Heart right ventricle (tissue), 16 donors: ENCODE results near the gene NFYB. TPM values are rescaled to one million over a fixed set of nuclear protein-coding genes. Genes with fewer than 3 reads are reported as not detected.
A peak's percentile ranks its signal among the peaks of the same experiment; 100 is the strongest.

Experiments used
- ATAC-seq, 8 donors: fragments of 200-7000 bp; cut with Tn5 transposase; one replicate each; pipeline ENCODE4 v1.9.1; 2020; ENCODE audit warnings: mild to moderate bottlenecking in 8 of 8, moderate library complexity in 8 of 8, moderate number of reproducible peaks in 1 of 8
- DNase-seq, 2 donors: peaks; one replicate each; pipeline ENCODE4 v3.0.0-alpha.2; 2020
- H3K27ac ChIP-seq, 10 donors: fragments of 200-600 bp; sonication (generic) in 2 of 10; one replicate each; pipeline versions ENCODE4 v1.5.0 to v1.8.0; 2020 to 2022; ENCODE audit warnings: mild to moderate bottlenecking in 3 of 10
- H3K27me3 ChIP-seq, 7 donors: fragments of 200-600 bp; one replicate each; pipeline ENCODE4 v1.8.0; 2021 to 2022; ENCODE audit warnings: mild to moderate bottlenecking in 2 of 7
- H3K36me3 ChIP-seq, 9 donors: fragments of 200-600 bp; sonication (generic) in 1 of 9; one replicate each; pipeline versions ENCODE4 v1.5.0 to v1.8.0; 2020 to 2022; ENCODE audit warnings: mild to moderate bottlenecking in 2 of 9
- H3K4me1 ChIP-seq, 9 donors: fragments of 200-600 bp; sonication (generic) in 1 of 9; one replicate each; pipeline versions ENCODE4 v1.5.0 to v1.8.0; 2020 to 2022; ENCODE audit warnings: mild to moderate bottlenecking in 4 of 9
- H3K4me3 ChIP-seq, 10 donors: fragments of 200-600 bp; sonication (generic) in 2 of 10; one replicate each; pipeline versions ENCODE4 v1.5.0 to v1.8.0; 2020 to 2022; ENCODE audit warnings: mild to moderate bottlenecking in 7 of 10, moderate library complexity in 2 of 10
- H3K9me3 ChIP-seq, 11 donors: fragments of 200-600 bp in 10 of 11; sonication (generic) in 2 of 11; one replicate each; pipeline versions ENCODE4 v1.5.0 to v1.8.0; 2013 to 2022; ENCODE audit warnings: mild to moderate bottlenecking in 2 of 11, control low read depth in 1 of 11, moderate library complexity in 1 of 11
- WGBS, 2 donors: extraction: QIAGEN DNeasy Blood & Tissue Kit; methylation state at CpG; one replicate each; pipeline ENCODE4 v1.1.7; 2013; ENCODE audit warnings: inconsistent platforms in 1 of 2; 5-methylcytosine and 5-hydroxymethylcytosine counted together
- intact Hi-C, 10 donors: fragments of 100-400 bp; cut with DNase I; formaldehyde crosslinking; loops; one replicate each; pipeline versions ENCODE4 v1.11.1 to v1.14.2; 2022
- polyA plus RNA-seq, 2 donors: library from polyadenylated mRNA; stranded (reverse); fragments of 200-250 nt; gene quantifications; one replicate each; pipeline ENCODE4 v1.2.3, GENCODE V29; 2013
- total RNA-seq, 10 donors: library from RNA; stranded (reverse); fragmentation: NEBNext Ultra II Directional in 3 of 10; extraction: Animal tissue kit (Norgen Biotek cat#: 25700) in 3 of 10; gene quantifications; one replicate each; pipeline versions ENCODE4 v1.2.1 to v1.2.4, GENCODE V29; 2021 to 2023
- TF ChIP-seq, protein P1 (sequence below), 9 donors: fragments of 200-600 bp; sonication (generic) in 2 of 9; IDR thresholded peaks; one replicate each; pipeline versions ENCODE4 v1.5.0 to v1.8.0; 2021 to 2022; ENCODE audit warnings: antibody characterized with exemption in 9 of 9, mild to moderate bottlenecking in 5 of 9, moderate library complexity in 1 of 9
- donor health status: Arrhythmogenic right ventricular cardiomyopathy.
- donor health status: ischemic (EF 13 %, LVEDD 7.1; RV severe dilation, severe dysfunction).
- donor health status: healthy with polysubstance abuse.
- donor health status: DM: no; HTN: yes; CAD: no.
- donor health status: DM: no; HTN: no; CAD: no.
- donor health status: ischemic (EF 25% LVEDD 6.9; RV normal size, moderate dysfunction).
- donor health status: ischemic (EF 25% LVEDD 5.7; RV mildly dilated, moderate dysfunction).
- donor health status: healthy.
- donor health status: DM: yes; HTN: yes; CAD: no.
- donor health status: Ischemic cardiomyopathy.
- donor health status: ischemic (EF 35%, LVEDD 5.7; RV mildly dilated, moderate dysfunction).
- donor health status: nonischemic (EF 11% LVEDD 7.7; RV severe dilation, severe dysfunction).
- donor health status: DM: yes; HTN: yes; CAD: no.
- donor health status: PGD.
- donor health status: ischemic (EF 29% LVEDD 5.4; RV normal size, mild dysfunction).
- donor health status: nonischemic (EF 23%, LVEDD 6.1; RV moderate dilation, normal function).

NFYB gene
- total and polyA plus RNA-seq, 12 donors = 16.1 to 53.9 (median 24.0) TPM

DNA sequence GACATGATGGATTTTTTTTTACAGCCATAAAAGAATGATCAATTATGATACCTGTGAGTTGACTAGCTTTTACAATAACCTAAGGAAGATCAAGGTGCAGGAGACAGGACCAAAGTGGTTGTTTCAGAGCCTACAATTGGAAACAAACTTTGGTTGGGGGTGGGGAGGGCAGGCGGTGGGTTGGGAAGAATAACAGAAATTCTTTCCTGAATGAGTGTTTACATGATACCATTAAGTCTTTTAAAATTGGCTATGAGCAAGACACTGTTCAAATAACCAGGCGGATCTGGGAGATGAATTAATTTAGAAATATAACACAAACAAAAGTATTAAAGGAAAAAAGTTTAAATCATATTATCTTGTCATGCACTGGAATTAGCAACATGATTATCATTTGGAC lies 7.2 kb downstream of the NFYB start:
- Histone ChIP-seq H3K9me3 (no peaks in the 10 kb centered on the region), H3K27me3 (no peaks in the 10 kb centered on the region), H3K4me1 (peaks cover 6 to 64% (median 40%) of the 10 kb centered on the region in 9 donors), H3K4me3 (no peak overlapping the region), H3K27ac (no peak overlapping the region), H3K36me3 (peaks cover 0 to 90% (median 31%) of the 10 kb centered on the region in 9 donors)
- ATAC-seq (no peak), DNase-seq (no peak)
- WGBS, 2 donors = 77 to 81% methylated on average over 2 of the region's 2 CpGs
- TF ChIP-seq, protein P1, sequence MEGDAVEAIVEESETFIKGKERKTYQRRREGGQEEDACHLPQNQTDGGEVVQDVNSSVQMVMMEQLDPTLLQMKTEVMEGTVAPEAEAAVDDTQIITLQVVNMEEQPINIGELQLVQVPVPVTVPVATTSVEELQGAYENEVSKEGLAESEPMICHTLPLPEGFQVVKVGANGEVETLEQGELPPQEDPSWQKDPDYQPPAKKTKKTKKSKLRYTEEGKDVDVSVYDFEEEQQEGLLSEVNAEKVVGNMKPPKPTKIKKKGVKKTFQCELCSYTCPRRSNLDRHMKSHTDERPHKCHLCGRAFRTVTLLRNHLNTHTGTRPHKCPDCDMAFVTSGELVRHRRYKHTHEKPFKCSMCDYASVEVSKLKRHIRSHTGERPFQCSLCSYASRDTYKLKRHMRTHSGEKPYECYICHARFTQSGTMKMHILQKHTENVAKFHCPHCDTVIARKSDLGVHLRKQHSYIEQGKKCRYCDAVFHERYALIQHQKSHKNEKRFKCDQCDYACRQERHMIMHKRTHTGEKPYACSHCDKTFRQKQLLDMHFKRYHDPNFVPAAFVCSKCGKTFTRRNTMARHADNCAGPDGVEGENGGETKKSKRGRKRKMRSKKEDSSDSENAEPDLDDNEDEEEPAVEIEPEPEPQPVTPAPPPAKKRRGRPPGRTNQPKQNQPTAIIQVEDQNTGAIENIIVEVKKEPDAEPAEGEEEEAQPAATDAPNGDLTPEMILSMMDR (IDR thresholded peaks at IDR 0.05) = no peak
- intact Hi-C loops = loop anchor here in 1 of 10 donors (10.0 kb wide), 1 partner anchor 174 kb away; the partner anchor contains the start of gene EID3

- Histone ChIP-seq H3K4me1 (peaks cover 3 to 26% (median 15%) of the 10 kb centered on the region in 9 donors), H3K27ac (no peak overlapping the region), H3K9me3 (no peaks in the 10 kb centered on the region), H3K36me3 (peaks cover 0 to 100% (median 35%) of the 10 kb centered on the region in 9 donors), H3K4me3 (no peak overlapping the region), H3K27me3 (no peaks in the 10 kb centered on the region)
- DNase-seq = no peak
- WGBS, 2 donors = 96 to 97% methylated on average over 3 of the region's 3 CpGs
- no peak for ATAC-seq
- intact Hi-C loops = no loop called here
- TF ChIP-seq, protein P1 (IDR thresholded peaks at IDR 0.05) = no peak
These were observed 11.5 kb downstream of the NFYB start for GRCh38 chr12:104126548-104126947.

DNA sequence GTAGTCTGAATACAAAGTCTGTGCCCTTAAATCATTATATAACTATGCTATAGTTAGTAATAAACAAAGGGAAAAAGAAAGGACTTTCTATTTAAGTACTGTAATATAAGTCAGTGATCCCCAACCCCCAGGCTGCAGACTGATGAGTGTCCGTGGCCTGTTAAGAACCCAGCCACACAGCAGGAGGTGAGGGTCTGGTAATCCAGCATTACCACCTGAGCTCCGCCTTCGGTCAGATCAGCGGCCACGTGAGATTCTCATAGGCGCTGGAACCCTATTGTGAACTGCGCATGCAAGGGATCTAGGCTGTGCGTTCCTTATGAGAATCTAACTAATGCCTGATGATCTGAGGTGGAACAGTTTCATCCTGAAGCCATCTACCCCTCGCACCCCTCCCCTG lies 15.7 kb downstream of the NFYB start:
- Histone ChIP-seq H3K4me3 (no peak overlapping the region), H3K4me1 (peaks cover 0 to 12% (median 8%) of the 10 kb centered on the region in 9 donors), H3K27ac (peak overlapping the region in 1 of 10 donors; percentile 15), H3K36me3 (peaks cover 0 to 100% (median 37%) of the 10 kb centered on the region in 9 donors), H3K9me3 (no peaks in the 10 kb centered on the region), H3K27me3 (no peaks in the 10 kb centered on the region)
- 94 to 98% methylated on average over 9 of the region's 9 CpGs for WGBS, 2 donors
- ATAC-seq (no peak), DNase-seq (no peak)
- TF ChIP-seq, protein P1 (IDR thresholded peaks at IDR 0.05) = no peak
- intact Hi-C loops = no loop called here

- TF ChIP-seq, protein P1 (IDR thresholded peaks at IDR 0.05) = no peak
- intact Hi-C loops = no loop called here
- Histone ChIP-seq H3K4me3 (no peak overlapping the region), H3K4me1 (peaks cover 0 to 22% (median 8%) of the 10 kb centered on the region in 9 donors), H3K27me3 (no peaks in the 10 kb centered on the region), H3K27ac (peak overlapping the region in 5 of 10 donors; percentile 5 to 47 (median 29)), H3K9me3 (no peaks in the 10 kb centered on the region), H3K36me3 (peaks cover 0 to 98% (median 32%) of the 10 kb centered on the region in 9 donors)
- ATAC-seq (peak in 2 of 8 donors; percentile 56 to 62), DNase-seq (no peak)
These were observed 17.0 kb downstream of the NFYB start for GRCh38 chr12:104121001-104121400.
